Neural crest cell (in vitro differentiated cells): Measurements from ENCODE around the gene METTL17. TPM values are rescaled to one million over a fixed set of nuclear protein-coding genes. Genes with fewer than 3 reads are reported as not detected.
"Not testable (repeated sequence)": the region's sequence is repeated elsewhere in the genome, so short reads cannot be mapped to it uniquely, and the experiment has no call there.

Experiments used
- DNase-seq: peaks from one replicate; pipeline ENCODE4 v3.0.0; 2021; ENCODE audit warnings: low read depth, mixed read lengths, low spot score
- H3K27ac Mint-ChIP-seq: one replicate; pipeline ENCODE4 v1.8.0; 2021; ENCODE audit warnings: mild to moderate bottlenecking, mixed read lengths; ENCODE audit not compliant: unreplicated experiment
- H3K27me3 Mint-ChIP-seq: 2 replicates; pipeline ENCODE4 v1.8.0; 2021; ENCODE audit warnings: low read depth, mild to moderate bottlenecking, mixed read lengths
- H3K36me3 Mint-ChIP-seq: 2 replicates; pipeline ENCODE4 v1.8.0; 2021; ENCODE audit warnings: low read depth, mild to moderate bottlenecking, mixed read lengths
- H3K4me1 Mint-ChIP-seq: 2 replicates; pipeline ENCODE4 v1.8.0; 2021; ENCODE audit warnings: mixed read lengths
- H3K4me3 Mint-ChIP-seq: one replicate; pipeline ENCODE4 v1.8.0; 2021; ENCODE audit warnings: mild to moderate bottlenecking, mixed read lengths
- H3K9me3 Mint-ChIP-seq: 2 replicates; pipeline ENCODE4 v1.8.0; 2021; ENCODE audit warnings: mixed read lengths
- CTCF ChIP-seq: fragments of 200-600 bp; sonication (generic); conservative IDR thresholded peaks from 2 replicates; pipeline ENCODE4 v1.5.0; 2021; ENCODE audit warnings: antibody characterized with exemption, mild to moderate bottlenecking
- total RNA-seq: library from RNA; stranded (reverse); gene quantifications from 2 replicates; pipeline ENCODE4 v1.2.1, GENCODE V29; 2021

Gene METTL17
- total RNA-seq, 1 donor from 2014 or later, result 86.5 TPM

DNA sequence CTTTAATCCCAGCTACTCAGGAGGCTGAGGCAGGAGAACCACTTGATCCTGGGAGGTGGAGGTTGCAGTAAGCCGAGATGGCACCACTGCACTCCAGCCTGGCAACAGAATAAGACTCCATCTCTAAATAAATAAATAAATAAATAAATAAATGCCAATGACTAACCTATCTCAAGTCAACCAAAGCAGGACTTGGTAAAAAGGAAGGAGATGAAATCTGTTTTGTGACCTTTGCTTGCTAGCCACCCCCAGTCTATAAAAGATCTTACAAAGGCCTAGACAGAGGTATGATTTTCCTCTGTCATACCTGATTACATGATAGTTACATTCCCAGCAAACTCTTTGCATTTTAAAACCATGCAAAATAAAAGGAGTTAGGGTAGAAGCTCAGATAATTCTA, 13.5 kb upstream of the METTL17 start:
- no peaks in the 10 kb centered on the region for H3K9me3 Mint-ChIP-seq
- no peaks in the 10 kb centered on the region for H3K36me3 Mint-ChIP-seq
- no peak overlapping the region for H3K27ac Mint-ChIP-seq
- TF ChIP-seq CTCF, result no peak
- peaks cover 3% of the 10 kb centered on the region for H3K27me3 Mint-ChIP-seq
- no peak for DNase-seq
- peaks cover 9% of the 10 kb centered on the region for H3K4me1 Mint-ChIP-seq
- H3K4me3 Mint-ChIP-seq, result no peak overlapping the region

- Mint-ChIP-seq H3K4me3 (no peak overlapping the region), H3K9me3 (no peaks in the 10 kb centered on the region), H3K36me3 (no peaks in the 10 kb centered on the region), H3K4me1 (no peaks in the 10 kb centered on the region), H3K27me3 (peaks cover 15% of the 10 kb centered on the region), H3K27ac (no peak overlapping the region)
- no peak for TF ChIP-seq CTCF
- DNase-seq, result no peak
Observed at GRCh38 chr14:20978687-20979086, 11.1 kb upstream of the METTL17 start.

DNA sequence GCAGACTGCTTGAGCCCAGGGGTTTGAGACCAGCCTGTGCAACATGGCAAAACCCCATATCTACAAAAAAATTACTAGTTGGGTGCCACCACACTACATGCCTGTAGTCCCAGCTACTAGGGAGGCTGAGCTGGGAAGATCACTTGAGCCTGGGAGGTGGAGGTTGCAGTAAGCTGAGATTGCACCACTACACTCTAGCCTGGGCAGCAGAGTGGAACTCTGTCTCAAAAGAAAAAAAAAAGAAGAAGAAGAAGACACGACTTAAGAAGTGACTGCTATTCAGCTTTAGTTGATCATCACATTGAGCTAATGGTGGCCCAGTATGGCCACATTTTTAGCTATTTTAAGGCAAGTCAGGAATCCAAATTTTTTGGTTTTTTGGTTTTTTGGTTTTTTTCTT, 8.9 kb upstream of the METTL17 start:
- H3K4me1 Mint-ChIP-seq, result no peaks in the 10 kb centered on the region
- peaks cover 23% of the 10 kb centered on the region for H3K27me3 Mint-ChIP-seq
- no peak for DNase-seq
- no peak for TF ChIP-seq CTCF
- H3K36me3 Mint-ChIP-seq, result no peaks in the 10 kb centered on the region
- no peaks in the 10 kb centered on the region for H3K9me3 Mint-ChIP-seq
- H3K4me3 Mint-ChIP-seq, result no peak overlapping the region
- H3K27ac Mint-ChIP-seq, result no peak overlapping the region

GRCh38 chr14:20982646-20983369, 7.0 kb upstream of the METTL17 start:
- H3K4me1 Mint-ChIP-seq, result no peaks in the 10 kb centered on the region
- peaks cover 29% of the 10 kb centered on the region for H3K27me3 Mint-ChIP-seq
- no peak overlapping the region for H3K27ac Mint-ChIP-seq
- H3K4me3 Mint-ChIP-seq, result no peak overlapping the region
- no peak for TF ChIP-seq CTCF
- H3K9me3 Mint-ChIP-seq, result no peaks in the 10 kb centered on the region
- H3K36me3 Mint-ChIP-seq, result no peaks in the 10 kb centered on the region
- no peak for DNase-seq

DNA sequence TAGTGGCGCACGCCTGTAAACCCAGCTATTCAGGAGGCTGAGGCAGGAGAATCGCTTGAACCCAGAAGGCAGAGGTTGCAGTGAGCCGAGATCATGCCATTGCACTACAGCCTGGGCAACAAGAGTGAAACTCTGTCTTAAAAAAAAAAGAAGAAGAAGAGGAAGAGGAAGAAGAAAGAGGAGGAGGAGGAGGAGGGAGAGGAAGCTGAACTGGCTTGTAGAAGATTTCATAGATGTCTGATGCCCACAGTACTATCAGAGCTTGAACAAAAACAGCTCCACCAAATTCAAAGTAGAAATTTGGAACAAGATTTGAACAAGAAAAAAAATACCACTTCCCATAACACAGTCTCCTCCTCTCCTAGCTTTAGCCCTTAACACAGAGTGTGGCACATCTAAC, 4.1 kb upstream of the METTL17 start:
- Mint-ChIP-seq H3K4me1 (peaks cover 12% of the 10 kb centered on the region), H3K27me3 (peaks cover 28% of the 10 kb centered on the region)
- not testable (repeated sequence) for DNase-seq, H3K9me3 Mint-ChIP-seq, H3K4me3 Mint-ChIP-seq, H3K27ac Mint-ChIP-seq, H3K36me3 Mint-ChIP-seq

DNA sequence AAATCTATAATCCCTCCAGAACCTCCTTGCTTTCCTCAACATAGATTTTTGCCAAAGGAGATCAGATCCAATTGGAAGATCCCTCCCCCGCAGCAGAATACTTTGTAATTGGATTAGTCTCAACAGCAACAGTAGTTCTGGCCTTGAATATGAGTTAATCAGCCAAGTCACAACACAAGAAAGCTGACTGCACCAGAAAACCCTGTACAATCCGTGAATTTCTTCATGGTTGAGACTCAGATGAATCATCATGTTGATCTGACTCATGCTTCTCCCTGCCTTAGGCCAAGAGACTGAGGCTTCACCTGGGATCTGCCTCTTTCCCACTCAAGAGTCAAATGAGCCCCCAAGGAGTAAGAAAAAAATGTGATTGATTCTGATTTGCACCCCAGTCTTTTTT, 3.0 kb upstream of the METTL17 start:
- Mint-ChIP-seq H3K9me3 (no peaks in the 10 kb centered on the region), H3K4me1 (peaks cover 23% of the 10 kb centered on the region), H3K27ac (no peak overlapping the region), H3K36me3 (peaks cover 2% of the 10 kb centered on the region), H3K27me3 (peaks cover 28% of the 10 kb centered on the region), H3K4me3 (no peak overlapping the region)
- no peak for DNase-seq
- no peak for TF ChIP-seq CTCF
